ENCODE results near the gene MSN.

Gene MSN

GRCh38 chrX:65744965-65745364, 77.5 kb downstream of the MSN start:
- no CpG with 5 or more reads among the region's 1 CpG for WGBS (ENCODE audit: extremely low coverage, insufficient coverage, insufficient read length)
- no peak overlapping the region for H2BK120ac ChIP-seq (ENCODE audit: insufficient read depth, low read length, poor library complexity)

GRCh38 chrX:65745427-65745826, 78.0 kb downstream of the MSN start:
- WGBS (ENCODE audit: extremely low coverage, insufficient coverage, insufficient read length): no CpG with 5 or more reads among the region's 6 CpGs
- H3K36me3 ChIP-seq (ENCODE audit: control insufficient read depth in 1 of 2, insufficient read depth in 2 of 2, low read length in 2 of 2): peaks cover 6 to 10% of the 10 kb centered on the region in 2 experiments
- no peak overlapping the region for H2AK5ac ChIP-seq (ENCODE audit: low read length)
- no peak overlapping the region for H3K23ac ChIP-seq (ENCODE audit: low read length)
- no peak overlapping the region for H2BK5ac ChIP-seq (ENCODE audit: low read depth, low read length, poor library complexity)
- H3K18ac ChIP-seq (ENCODE audit: low read length): no peak overlapping the region
- H2BK120ac ChIP-seq (ENCODE audit: insufficient read depth, low read length, poor library complexity): no peak overlapping the region
- H3K4me3 ChIP-seq (ENCODE audit: low read depth, low read length): no peak overlapping the region
- H3K79me1 ChIP-seq (ENCODE audit: low read length): no peaks in the 10 kb centered on the region
- H4K12ac ChIP-seq (ENCODE audit: low read depth, low read length): no peak overlapping the region
- no peak overlapping the region for H2AFZ ChIP-seq (ENCODE audit: insufficient read depth, low read length, poor library complexity)
- H3K4me1 ChIP-seq (ENCODE audit: control insufficient read depth in 1 of 2, insufficient read depth in 2 of 2, low read length in 2 of 2): no peaks in the 10 kb centered on the region
- no peak for DNase-seq
- H4K91ac ChIP-seq (ENCODE audit: low read depth, low read length): no peak overlapping the region
- H3K9me3 ChIP-seq (ENCODE audit: insufficient read depth, low read depth, low read length): no peaks in the 10 kb centered on the region
- no peak overlapping the region for H4K8ac ChIP-seq (ENCODE audit: low read depth, low read length)
- H3K27me3 ChIP-seq (ENCODE audit: insufficient read depth, low read length): no peaks in the 10 kb centered on the region
- H3K4ac ChIP-seq (ENCODE audit: low read depth, low read length): no peak overlapping the region
- H3K27ac ChIP-seq (ENCODE audit: low read depth, low read length): no peak overlapping the region
- H3K4me2 ChIP-seq (ENCODE audit: low read length): no peak overlapping the region
- H3K9ac ChIP-seq (ENCODE audit: low read length): no peak overlapping the region
- no peaks in the 10 kb centered on the region for H3K79me2 ChIP-seq (ENCODE audit: control insufficient read depth, insufficient read depth, low read length, poor library complexity)
- H2BK12ac ChIP-seq (ENCODE audit: low read length): no peak overlapping the region
- no peak overlapping the region for H3K14ac ChIP-seq (ENCODE audit: low read length)

More at GRCh38 chrX:65744965-65745364, 77.5 kb downstream of the MSN start:
- DNase-seq: no peak
- Histone ChIP-seq H3K79me1 (ENCODE audit: low read length) (no peaks in the 10 kb centered on the region), H3K4me1 (ENCODE audit: control insufficient read depth in 1 of 2, insufficient read depth in 2 of 2, low read length in 2 of 2) (no peaks in the 10 kb centered on the region), H3K9ac (ENCODE audit: low read length) (no peak overlapping the region), H3K27ac (ENCODE audit: low read depth, low read length) (no peak overlapping the region), H4K8ac (ENCODE audit: low read depth, low read length) (no peak overlapping the region), H3K14ac (ENCODE audit: low read length) (no peak overlapping the region), H3K9me3 (ENCODE audit: insufficient read depth, low read depth, low read length) (no peaks in the 10 kb centered on the region), H2AK5ac (ENCODE audit: low read length) (no peak overlapping the region), H3K79me2 (ENCODE audit: control insufficient read depth, insufficient read depth, low read length, poor library complexity) (no peaks in the 10 kb centered on the region), H2BK12ac (ENCODE audit: low read length) (no peak overlapping the region), H2BK5ac (ENCODE audit: low read depth, low read length, poor library complexity) (no peak overlapping the region), H3K4ac (ENCODE audit: low read depth, low read length) (no peak overlapping the region), H3K4me3 (ENCODE audit: low read depth, low read length) (no peak overlapping the region), H2AFZ (ENCODE audit: insufficient read depth, low read length, poor library complexity) (no peak overlapping the region), H3K36me3 (ENCODE audit: control insufficient read depth in 1 of 2, insufficient read depth in 2 of 2, low read length in 2 of 2) (peaks cover 6 to 15% of the 10 kb centered on the region in 2 experiments), H3K4me2 (ENCODE audit: low read length) (no peak overlapping the region), H3K27me3 (ENCODE audit: insufficient read depth, low read length) (no peaks in the 10 kb centered on the region), H4K12ac (ENCODE audit: low read depth, low read length) (no peak overlapping the region), H3K23ac (ENCODE audit: low read length) (no peak overlapping the region), H3K18ac (ENCODE audit: low read length) (no peak overlapping the region), H4K91ac (ENCODE audit: low read depth, low read length) (no peak overlapping the region)

GRCh38 chrX:65745992-65746391, 78.5 kb downstream of the MSN start:
- Histone ChIP-seq H3K23ac (ENCODE audit: low read length) (no peak overlapping the region), H4K8ac (ENCODE audit: low read depth, low read length) (no peak overlapping the region), H3K79me1 (ENCODE audit: low read length) (no peaks in the 10 kb centered on the region), H3K79me2 (ENCODE audit: control insufficient read depth, insufficient read depth, low read length, poor library complexity) (no peaks in the 10 kb centered on the region), H4K91ac (ENCODE audit: low read depth, low read length) (no peak overlapping the region), H3K36me3 (ENCODE audit: control insufficient read depth in 1 of 2, insufficient read depth in 2 of 2, low read length in 2 of 2) (peaks cover 2 to 5% of the 10 kb centered on the region in 2 experiments), H3K27me3 (ENCODE audit: insufficient read depth, low read length) (no peaks in the 10 kb centered on the region), H3K4me1 (ENCODE audit: control insufficient read depth in 1 of 2, insufficient read depth in 2 of 2, low read length in 2 of 2) (no peaks in the 10 kb centered on the region), H2AK5ac (ENCODE audit: low read length) (no peak overlapping the region), H3K9ac (ENCODE audit: low read length) (no peak overlapping the region), H3K4me3 (ENCODE audit: low read depth, low read length) (no peak overlapping the region), H3K18ac (ENCODE audit: low read length) (no peak overlapping the region), H4K12ac (ENCODE audit: low read depth, low read length) (no peak overlapping the region), H2BK5ac (ENCODE audit: low read depth, low read length, poor library complexity) (no peak overlapping the region), H2BK120ac (ENCODE audit: insufficient read depth, low read length, poor library complexity) (no peak overlapping the region), H3K14ac (ENCODE audit: low read length) (no peak overlapping the region), H2AFZ (ENCODE audit: insufficient read depth, low read length, poor library complexity) (no peak overlapping the region), H3K4ac (ENCODE audit: low read depth, low read length) (no peak overlapping the region), H3K9me3 (ENCODE audit: insufficient read depth, low read depth, low read length) (no peaks in the 10 kb centered on the region), H3K4me2 (ENCODE audit: low read length) (no peak overlapping the region), H3K27ac (ENCODE audit: low read depth, low read length) (no peak overlapping the region), H2BK12ac (ENCODE audit: low read length) (no peak overlapping the region)
- WGBS (ENCODE audit: extremely low coverage, insufficient coverage, insufficient read length): no CpG with 5 or more reads among the region's 5 CpGs
- no peak for DNase-seq

GRCh38 chrX:65750674-65751469, 83.4 kb downstream of the MSN start:
- H3K4me1 ChIP-seq (ENCODE audit: control insufficient read depth in 1 of 2, insufficient read depth in 2 of 2, low read length in 2 of 2): no peaks in the 10 kb centered on the region
- H4K91ac ChIP-seq (ENCODE audit: low read depth, low read length): no peak overlapping the region
- no peak overlapping the region for H2AK5ac ChIP-seq (ENCODE audit: low read length)
- no peaks in the 10 kb centered on the region for H3K79me1 ChIP-seq (ENCODE audit: low read length)
- peaks cover 2% of the 10 kb centered on the region for H3K9me3 ChIP-seq (ENCODE audit: insufficient read depth, low read depth, low read length)
- no peaks in the 10 kb centered on the region for H3K79me2 ChIP-seq (ENCODE audit: control insufficient read depth, insufficient read depth, low read length, poor library complexity)
- H3K27me3 ChIP-seq (ENCODE audit: insufficient read depth, low read length): no peaks in the 10 kb centered on the region
- H3K4me3 ChIP-seq (ENCODE audit: low read depth, low read length): no peak overlapping the region
- H3K27ac ChIP-seq (ENCODE audit: low read depth, low read length): no peak overlapping the region
- H3K14ac ChIP-seq (ENCODE audit: low read length): no peak overlapping the region
- no peak overlapping the region for H2BK5ac ChIP-seq (ENCODE audit: low read depth, low read length, poor library complexity)
- no peak overlapping the region for H4K8ac ChIP-seq (ENCODE audit: low read depth, low read length)
- H3K9ac ChIP-seq (ENCODE audit: low read length): no peak overlapping the region
- no peak overlapping the region for H3K4me2 ChIP-seq (ENCODE audit: low read length)
- no peak overlapping the region for H3K23ac ChIP-seq (ENCODE audit: low read length)
- no peak overlapping the region for H4K12ac ChIP-seq (ENCODE audit: low read depth, low read length)
- H3K4ac ChIP-seq (ENCODE audit: low read depth, low read length): no peak overlapping the region
- no peak overlapping the region for H2BK120ac ChIP-seq (ENCODE audit: insufficient read depth, low read length, poor library complexity)
- H3K18ac ChIP-seq (ENCODE audit: low read length): no peak overlapping the region
- no CpG with 5 or more reads among the region's 6 CpGs for WGBS (ENCODE audit: extremely low coverage, insufficient coverage, insufficient read length)
- H2BK12ac ChIP-seq (ENCODE audit: low read length): no peak overlapping the region
- no peaks in the 10 kb centered on the region for H3K36me3 ChIP-seq (ENCODE audit: control insufficient read depth in 1 of 2, insufficient read depth in 2 of 2, low read length in 2 of 2)
- no peak overlapping the region for H2AFZ ChIP-seq (ENCODE audit: insufficient read depth, low read length, poor library complexity)
- no peak for DNase-seq

Data from trophoblast cell (in vitro differentiated cells and primary cell).